Stomach (tissue), 9 donors: ENCODE measurements around the gene EYA2. TPM values are rescaled to one million over a fixed set of nuclear protein-coding genes. Genes with fewer than 3 reads are reported as not detected.

Experiments used
- DNase-seq, 2 donors: peaks; one replicate each; pipeline versions ENCODE4 v3.0.0 to v3.0.0-alpha.2; 2013 to 2019
- H3K27ac ChIP-seq, 5 donors: fragments of 200-600 bp in 4 of 5; sonication (generic) in 4 of 5; one replicate each; pipeline ENCODE4 v1.5.1; 2013 to 2019; ENCODE audit warnings: mild to moderate bottlenecking in 1 of 5, moderate library complexity in 1 of 5
- H3K27me3 ChIP-seq, 3 donors: fragments of 200-600 bp; sonication (generic); one replicate each; pipeline ENCODE4 v1.5.1; 2017 to 2019; ENCODE audit warnings: mixed run types in 1 of 3
- H3K36me3 ChIP-seq, 4 donors: fragments of 200-600 bp; sonication (generic); 1 replicate in 3 of 4; 2 replicates in 1 of 4; pipeline ENCODE4 v1.5.1; 2016 to 2019
- H3K4me1 ChIP-seq, 4 donors: fragments of 200-600 bp; sonication (generic); one replicate each; pipeline ENCODE4 v1.5.1; 2016 to 2019
- H3K4me3 ChIP-seq, 4 donors: fragments of 200-600 bp; sonication (generic) in 3 of 4; one replicate each; pipeline ENCODE4 v1.5.1; 2016 to 2019; ENCODE audit warnings: mild to moderate bottlenecking in 1 of 4
- H3K9me3 ChIP-seq, 4 donors: fragments of 200-600 bp; sonication (generic); one replicate each; pipeline ENCODE4 v1.5.1; 2016 to 2019
- CTCF ChIP-seq, 7 experiments: fragments of 450-650 bp in 4 of 7; fragments of 200-600 bp in 3 of 7; sonication (generic) in 3 of 7; IDR thresholded peaks; one replicate each; pipeline ENCODE4 v1.5.1; 2016 to 2019; ENCODE audit warnings: antibody characterized with exemption in 7 of 7, control low read depth in 2 of 7, mild to moderate bottlenecking in 1 of 7
- EP300 ChIP-seq: sonication (generic); formaldehyde crosslinking; IDR thresholded peaks from one replicate; pipeline ENCODE4 v1.6.1; 2017; ENCODE audit warnings: antibody characterized with exemption
- POLR2A ChIP-seq, 4 donors: fragments of 450-650 bp; IDR thresholded peaks; one replicate each; pipeline ENCODE4 v1.6.1; 2016; ENCODE audit warnings: antibody characterized with exemption in 4 of 4, control low read depth in 2 of 4, mild to moderate bottlenecking in 1 of 4, moderate library complexity in 1 of 4
- POLR2AphosphoS5 ChIP-seq, 3 donors: sonication (generic); formaldehyde crosslinking; IDR thresholded peaks; one replicate each; pipeline ENCODE4 v1.6.1; 2016; ENCODE audit warnings: antibody characterized with exemption in 3 of 3
- WGBS, 5 donors: extraction: QIAGEN DNeasy Blood & Tissue Kit in 3 of 5; methylation state at CpG; one replicate each; pipeline versions ENCODE4 v1.1.5 to v1.1.7; 2013 to 2018; 5-methylcytosine and 5-hydroxymethylcytosine counted together
- intact Hi-C: fragments of 100-400 bp; cut with DNase I; formaldehyde crosslinking; loops from one replicate; pipeline ENCODE4 v1.15.1; 2023; ENCODE audit warnings: low total_unique reads
- polyA plus RNA-seq, 3 donors: library from polyadenylated mRNA; stranded (reverse); fragments of 200-250 nt; gene quantifications; one replicate each; pipeline ENCODE4 v1.2.3, GENCODE V29; 2013
- total RNA-seq, 5 donors: library from RNA; depleted of rRNA; stranded (reverse); fragments of >200 nt; gene quantifications; one replicate each; pipeline versions ENCODE4 v1.1.0 to v1.2.3, GENCODE V29; 2014 to 2016
- donor health status: healthy with polysubstance abuse.
- donor health status: Bipolar disorder and iron deficiency.
- donor health status: healthy.

Gene EYA2
- total and polyA plus RNA-seq, 8 donors: 1.8 to 86.2 (median 5.5) TPM

- 76 to 85% (median 82%) methylated on average over 5 of the region's 5 CpGs for WGBS, 5 donors
- Histone ChIP-seq H3K9me3 (peaks cover 0 to 6% (median 2%) of the 10 kb centered on the region in 4 donors), H3K27me3 (peaks cover 0 to 3% (median 0%) of the 10 kb centered on the region in 3 donors), H3K4me1 (no peaks in the 10 kb centered on the region), H3K27ac (no peak overlapping the region), H3K4me3 (no peak overlapping the region), H3K36me3 (peaks cover 0 to 12% (median 4%) of the 10 kb centered on the region in 4 donors)
- intact Hi-C loops: no loop called here
- DNase-seq: no peak
- no peak for TF ChIP-seq EP300
- TF ChIP-seq POLR2AphosphoS5 (IDR thresholded peaks at IDR 0.05): no peak
- TF ChIP-seq POLR2A (IDR thresholded peaks at IDR 0.05): no peak
Measured at GRCh38 chr20:47090835-47091234, 196.2 kb downstream of the EYA2 start.

GRCh38 chr20:47093320-47093966 is 198.8 kb downstream of the EYA2 start:
- 71 to 90% (median 79%) methylated on average over 12 to 13 of the region's 13 CpGs for WGBS, 5 donors
- H3K27me3 ChIP-seq: peaks cover 0 to 5% (median 0%) of the 10 kb centered on the region in 3 donors
- peaks cover 0 to 15% (median 5%) of the 10 kb centered on the region in 4 donors for H3K9me3 ChIP-seq
- DNase-seq: no peak
- H3K27ac ChIP-seq: no peak overlapping the region
- no peaks in the 10 kb centered on the region for H3K4me1 ChIP-seq
- TF ChIP-seq CTCF (IDR thresholded peaks at IDR 0.05) (no peak), POLR2AphosphoS5 (IDR thresholded peaks at IDR 0.05) (no peak), POLR2A (IDR thresholded peaks at IDR 0.05) (no peak), EP300 (no peak)
- no peak overlapping the region for H3K4me3 ChIP-seq
- intact Hi-C loops: no loop called here
- peaks cover 0 to 12% (median 11%) of the 10 kb centered on the region in 4 donors for H3K36me3 ChIP-seq

- H3K9me3 ChIP-seq: peaks cover 0 to 15% (median 7%) of the 10 kb centered on the region in 4 donors
- peaks cover 0 to 12% (median 11%) of the 10 kb centered on the region in 4 donors for H3K36me3 ChIP-seq
- no peak overlapping the region for H3K4me3 ChIP-seq
- peaks cover 0 to 4% (median 0%) of the 10 kb centered on the region in 4 donors for H3K4me1 ChIP-seq
- DNase-seq: no peak
- H3K27ac ChIP-seq: no peak overlapping the region
- H3K27me3 ChIP-seq: peaks cover 0 to 9% (median 0%) of the 10 kb centered on the region in 3 donors
- intact Hi-C loops: no loop called here
- no peak for TF ChIP-seq POLR2AphosphoS5 (IDR thresholded peaks at IDR 0.05)
- TF ChIP-seq EP300: no peak
- no peak for TF ChIP-seq POLR2A (IDR thresholded peaks at IDR 0.05)
- no peak for TF ChIP-seq CTCF (IDR thresholded peaks at IDR 0.05)
- WGBS, 5 donors: 54 to 83% (median 68%) methylated on average over 1 of the region's 1 CpG
Measured at GRCh38 chr20:47095690-47096089, 201.0 kb downstream of the EYA2 start.

- H3K4me1 ChIP-seq: peaks cover 0 to 4% (median 0%) of the 10 kb centered on the region in 4 donors
- no peak overlapping the region for H3K27ac ChIP-seq
- H3K9me3 ChIP-seq: peaks cover 0 to 21% (median 16%) of the 10 kb centered on the region in 4 donors
- intact Hi-C loops: no loop called here
- no peak for DNase-seq
- 72 to 87% (median 78%) methylated on average over 13 of the region's 13 CpGs for WGBS, 5 donors
- peaks cover 0 to 12% (median 9%) of the 10 kb centered on the region in 4 donors for H3K36me3 ChIP-seq
- no peak overlapping the region for H3K4me3 ChIP-seq
- peaks cover 0 to 9% (median 0%) of the 10 kb centered on the region in 3 donors for H3K27me3 ChIP-seq
- TF ChIP-seq POLR2A (IDR thresholded peaks at IDR 0.05) (no peak), CTCF (IDR thresholded peaks at IDR 0.05) (no peak), EP300 (no peak), POLR2AphosphoS5 (IDR thresholded peaks at IDR 0.05) (no peak)
Measured at GRCh38 chr20:47097691-47098622, 203.3 kb downstream of the EYA2 start.
